ELR (cell line): ENCODE measurements around the gene INSIG1.

Experiments used
- DNase-seq: peaks from one replicate; pipeline ENCODE4 v3.0.0-alpha.2; 2015; ENCODE audit warnings: low read depth

The INSIG1 gene

DNA sequence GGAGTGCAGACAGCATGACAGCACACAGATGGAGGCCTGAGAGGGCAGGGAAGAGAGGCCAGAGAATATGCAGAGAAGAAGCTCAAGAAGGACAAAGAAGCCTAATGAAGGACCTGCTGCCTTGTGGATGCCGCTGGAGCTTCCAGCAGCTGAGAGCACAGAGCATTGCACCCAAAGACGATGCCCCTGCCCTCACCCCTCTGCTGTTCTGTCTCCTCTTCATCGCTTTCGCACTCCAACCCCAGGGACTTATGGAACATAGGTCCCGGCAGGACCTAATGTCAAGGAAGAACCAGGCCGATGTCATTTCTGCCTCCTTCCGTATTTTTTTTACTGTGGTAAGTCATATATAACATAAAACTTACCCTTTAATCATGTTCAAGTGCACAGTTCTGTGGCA is 12.3 kb upstream of the INSIG1 start:
- DNase-seq = no peak

DNA sequence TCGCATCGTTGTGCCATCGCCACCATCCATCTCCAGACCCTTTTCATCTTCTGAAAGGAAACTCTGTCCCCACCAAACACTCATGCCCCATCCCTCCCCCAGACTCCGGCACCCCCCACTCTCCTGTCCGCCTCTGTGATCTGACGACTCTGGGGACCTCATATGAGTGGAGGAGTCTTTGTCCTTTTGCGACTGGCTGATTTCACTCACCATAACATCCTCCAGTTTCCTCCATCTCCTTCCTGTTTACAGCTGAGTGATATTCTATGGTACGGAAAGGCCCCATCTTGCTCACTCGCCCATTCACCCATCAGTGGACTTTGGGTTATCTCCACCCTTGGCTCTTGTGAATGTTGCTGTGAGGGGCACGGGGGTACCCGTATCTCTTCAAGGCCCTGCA is 11.8 kb upstream of the INSIG1 start:
- no peak for DNase-seq

- DNase-seq = no peak
Observed at GRCh38 chr7:155286686-155287085, 11.0 kb upstream of the INSIG1 start.

DNA sequence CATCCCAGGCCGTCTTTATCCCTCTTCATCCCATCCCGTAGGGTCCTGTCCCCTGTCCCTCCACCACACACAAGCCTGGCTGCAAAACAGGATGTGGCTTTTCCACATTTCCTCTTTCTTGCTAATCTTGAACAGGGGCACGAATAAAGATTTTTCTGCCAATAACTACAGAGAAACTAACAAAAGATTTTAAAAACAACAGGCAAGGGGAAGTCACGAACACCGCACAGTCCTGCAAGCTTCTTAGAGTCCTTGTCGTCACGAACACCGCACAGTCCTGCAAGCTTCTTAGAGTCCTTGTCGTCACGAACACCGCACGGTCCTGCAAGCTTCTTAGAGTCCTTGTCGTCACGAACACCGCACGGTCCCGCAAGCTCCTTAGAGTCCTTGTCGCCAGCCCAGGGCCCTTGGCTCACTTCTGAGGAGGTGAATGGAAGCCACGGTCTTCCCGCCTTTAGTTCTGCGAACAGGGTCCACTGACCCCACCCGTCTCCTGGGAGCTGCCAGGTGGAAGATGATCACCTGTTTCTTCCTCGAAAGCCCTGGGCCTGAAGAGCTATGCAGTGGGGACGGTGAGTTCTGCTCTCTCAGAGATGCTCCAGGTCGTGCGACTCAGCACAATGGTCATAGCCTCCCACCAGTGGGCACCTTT is 10.3 kb upstream of the INSIG1 start:
- DNase-seq = no peak

- DNase-seq = no peak
Observed at GRCh38 chr7:155288055-155288454, 9.6 kb upstream of the INSIG1 start.

- DNase-seq = no peak
Observed at GRCh38 chr7:155289107-155289506, 8.6 kb upstream of the INSIG1 start.

- DNase-seq = no peak
Observed at GRCh38 chr7:155289949-155290501, 7.7 kb upstream of the INSIG1 start.

GRCh38 chr7:155291045-155291530 is 6.6 kb upstream of the INSIG1 start:
- DNase-seq = peak; percentile 88

DNA sequence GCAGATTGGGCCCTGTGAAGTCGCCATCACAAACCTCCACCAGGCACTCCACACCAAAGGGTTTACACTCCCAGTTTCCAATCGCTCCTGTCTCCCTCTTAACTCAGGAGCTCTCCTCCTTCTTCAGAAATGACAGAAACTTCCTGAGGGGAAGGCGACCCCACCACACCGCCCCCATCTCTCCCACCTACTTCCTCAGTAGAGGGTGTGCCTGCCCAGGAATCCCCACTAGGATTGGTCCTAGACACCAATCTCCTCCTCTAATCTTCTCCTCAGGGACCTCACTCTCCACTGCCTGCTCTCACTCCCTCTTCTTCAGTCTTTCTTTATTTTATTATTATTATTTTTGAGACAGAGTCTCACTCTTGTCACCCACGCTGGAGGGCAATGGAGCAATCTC is 5.9 kb upstream of the INSIG1 start:
- no peak for DNase-seq

DNA sequence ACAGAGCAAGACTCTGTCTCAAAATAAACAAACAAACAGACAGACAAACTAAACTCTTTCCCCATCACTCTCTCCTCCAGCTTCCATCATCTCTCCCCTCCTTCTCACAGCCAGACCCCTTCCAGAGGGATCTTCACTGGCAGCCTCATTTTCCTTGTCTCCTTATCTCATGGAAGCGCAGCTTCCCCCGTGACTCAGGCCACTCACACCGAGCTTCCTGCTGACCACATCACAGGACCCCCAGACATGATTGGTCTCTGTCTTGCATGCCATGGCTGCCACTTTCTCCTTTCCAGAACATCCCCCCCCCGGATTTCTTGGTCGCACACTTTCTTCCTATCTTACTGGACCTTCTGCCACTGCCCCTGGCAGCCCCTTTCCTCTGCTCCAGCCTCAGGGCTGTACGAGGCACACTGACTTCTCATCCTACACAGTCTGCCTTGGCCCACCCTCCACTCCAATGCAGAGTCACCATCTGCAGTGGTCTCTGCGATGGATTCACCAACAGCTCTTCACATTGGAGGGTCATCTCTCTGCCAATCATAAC is 4.9 kb upstream of the INSIG1 start:
- peak; percentile 7 for DNase-seq

DNA sequence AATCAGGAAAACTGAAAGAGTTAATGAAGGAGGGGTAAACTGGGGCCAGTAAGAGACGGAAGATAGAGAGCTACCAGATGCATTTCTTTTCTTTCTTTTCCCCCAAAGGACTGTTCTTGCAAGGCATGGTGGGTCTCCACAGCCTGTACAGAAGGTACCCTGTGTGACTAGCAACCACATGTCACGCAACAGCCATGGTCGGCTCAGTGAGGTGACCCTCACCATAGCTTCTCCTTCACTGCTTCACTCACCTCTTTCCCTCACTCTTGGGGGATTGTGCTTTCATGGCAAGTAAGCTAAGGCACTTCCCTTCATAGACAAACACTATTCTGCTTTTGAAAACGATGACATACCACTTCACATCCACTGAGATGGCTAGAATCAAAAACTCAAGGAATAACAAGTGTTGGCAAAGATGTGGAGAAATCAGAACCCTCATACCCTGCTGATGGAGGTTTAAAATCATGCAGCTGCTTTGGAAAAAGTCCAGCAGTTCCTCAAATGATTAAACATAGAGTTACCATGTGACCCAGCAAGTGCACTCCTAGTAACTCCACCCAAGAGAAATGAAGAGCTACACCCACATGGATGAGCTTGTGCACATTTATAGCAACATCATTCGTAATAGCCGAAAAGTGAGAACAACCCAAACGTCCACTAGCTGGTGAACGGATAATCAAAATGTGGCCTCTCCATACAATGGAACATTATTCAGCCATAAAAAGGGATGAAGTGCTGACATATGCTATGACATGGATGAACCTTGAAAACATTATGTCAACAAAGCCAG is 3.8 kb upstream of the INSIG1 start:
- no peak for DNase-seq

DNA sequence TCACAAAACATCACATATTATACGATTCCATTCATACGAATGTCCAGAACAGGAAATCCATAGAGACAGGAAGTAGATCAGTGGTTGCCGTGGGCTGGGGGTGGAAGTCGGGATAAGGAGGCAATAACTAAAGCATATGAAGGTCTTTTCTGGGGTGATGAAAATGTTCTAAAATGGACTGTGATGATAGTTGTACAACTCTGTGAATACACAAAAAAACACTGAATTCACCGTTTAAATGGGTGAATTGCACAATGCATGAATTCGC is 3.2 kb upstream of the INSIG1 start:
- no peak for DNase-seq

- no peak for DNase-seq
Observed at GRCh38 chr7:155295511-155295910, 2.2 kb upstream of the INSIG1 start.

DNA sequence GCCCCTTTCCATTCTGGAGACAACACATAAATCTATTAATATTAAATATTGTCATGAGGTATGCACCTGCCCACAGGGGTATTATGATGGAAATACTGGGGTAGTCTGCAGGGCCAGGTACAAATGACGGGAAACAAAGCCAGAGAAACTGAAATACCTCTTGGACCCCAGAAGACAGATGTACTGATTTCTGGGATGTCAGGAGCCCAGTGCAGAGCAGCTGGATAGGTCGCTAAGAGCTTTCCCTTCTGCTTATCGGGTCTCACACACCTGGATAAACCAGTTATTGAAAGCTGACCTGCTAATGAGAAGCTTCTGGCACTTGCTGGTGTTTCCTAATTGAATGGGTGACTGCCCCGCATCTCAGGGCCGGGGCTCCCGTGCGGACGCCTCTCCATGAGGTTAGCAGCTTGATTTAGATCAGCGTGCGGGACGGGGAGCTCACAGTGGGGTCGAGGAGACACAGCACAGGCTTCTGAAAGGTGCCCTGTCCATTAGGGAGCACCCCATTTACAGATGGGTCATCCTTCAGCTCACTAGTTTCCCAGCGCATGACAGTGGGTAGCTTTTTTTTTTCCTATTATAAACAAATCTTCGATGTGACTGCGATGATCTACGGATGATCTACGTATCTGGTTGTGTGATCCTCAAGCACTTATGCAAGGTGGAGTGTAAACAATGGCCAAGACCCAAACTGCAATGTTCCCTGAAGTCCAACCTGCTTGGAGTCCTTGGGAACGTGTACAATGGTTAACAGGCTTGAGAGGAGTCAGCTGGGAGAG is 1.5 kb upstream of the INSIG1 start:
- DNase-seq = no peak

DNA sequence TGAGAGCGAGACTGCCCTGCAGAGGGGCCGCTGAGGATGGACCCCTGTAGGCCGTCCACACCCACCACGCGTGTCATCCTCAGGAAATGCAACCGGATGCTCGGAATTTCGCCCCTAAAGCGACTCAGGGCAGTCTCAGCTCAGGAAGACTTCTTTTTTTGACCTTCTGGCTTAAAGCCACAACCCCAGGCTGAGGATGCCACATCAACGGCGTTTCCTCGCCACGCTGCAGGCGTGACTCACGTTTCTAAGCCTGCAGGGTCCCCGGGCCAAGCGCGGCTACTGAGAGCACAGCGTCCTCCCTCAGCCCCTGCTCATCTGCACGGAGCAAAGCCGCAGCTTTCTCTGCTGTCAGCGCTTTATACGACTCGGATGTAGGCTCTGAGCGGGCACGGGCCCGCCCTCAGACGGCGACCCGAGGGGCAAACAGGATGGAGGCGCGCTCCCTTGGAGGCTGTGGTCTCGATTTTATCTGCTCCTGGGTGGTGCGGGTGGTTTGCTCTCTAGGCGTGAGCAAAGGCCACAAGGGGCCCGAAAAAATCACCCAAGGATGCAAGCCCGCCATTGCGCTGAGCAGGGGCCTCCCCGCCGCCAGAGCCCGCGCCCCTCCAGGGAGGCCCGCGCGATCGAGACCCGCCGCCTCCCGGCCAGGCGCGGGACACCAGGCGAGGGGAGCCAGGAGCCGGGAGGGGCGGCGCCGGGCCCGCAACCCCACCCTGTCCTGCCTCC is 726 bp upstream of the INSIG1 start:
- DNase-seq = peak; percentile 91

DNA sequence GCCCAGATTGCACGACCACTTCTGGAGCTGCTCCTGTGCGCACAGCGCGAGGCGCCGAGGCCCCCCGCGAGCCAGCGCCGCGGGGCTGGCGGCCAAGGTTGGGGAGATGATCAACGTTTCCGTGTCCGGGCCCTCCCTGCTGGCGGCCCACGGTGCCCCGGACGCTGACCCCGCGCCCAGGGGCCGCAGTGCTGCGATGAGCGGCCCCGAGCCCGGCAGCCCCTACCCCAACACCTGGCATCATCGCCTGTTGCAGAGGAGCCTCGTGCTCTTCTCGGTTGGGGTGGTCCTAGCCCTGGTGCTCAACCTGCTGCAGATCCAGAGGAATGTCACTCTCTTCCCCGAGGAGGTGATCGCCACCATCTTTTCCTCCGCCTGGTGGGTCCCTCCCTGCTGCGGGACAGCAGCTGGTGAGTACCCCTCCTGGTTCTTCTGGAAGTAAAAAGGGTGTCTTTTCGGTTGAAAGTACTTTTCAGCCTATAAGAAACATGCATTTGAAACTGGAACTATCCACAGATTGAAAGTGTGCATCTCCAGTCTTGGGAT is 683 bp downstream of the INSIG1 start:
- DNase-seq = no peak

DNA sequence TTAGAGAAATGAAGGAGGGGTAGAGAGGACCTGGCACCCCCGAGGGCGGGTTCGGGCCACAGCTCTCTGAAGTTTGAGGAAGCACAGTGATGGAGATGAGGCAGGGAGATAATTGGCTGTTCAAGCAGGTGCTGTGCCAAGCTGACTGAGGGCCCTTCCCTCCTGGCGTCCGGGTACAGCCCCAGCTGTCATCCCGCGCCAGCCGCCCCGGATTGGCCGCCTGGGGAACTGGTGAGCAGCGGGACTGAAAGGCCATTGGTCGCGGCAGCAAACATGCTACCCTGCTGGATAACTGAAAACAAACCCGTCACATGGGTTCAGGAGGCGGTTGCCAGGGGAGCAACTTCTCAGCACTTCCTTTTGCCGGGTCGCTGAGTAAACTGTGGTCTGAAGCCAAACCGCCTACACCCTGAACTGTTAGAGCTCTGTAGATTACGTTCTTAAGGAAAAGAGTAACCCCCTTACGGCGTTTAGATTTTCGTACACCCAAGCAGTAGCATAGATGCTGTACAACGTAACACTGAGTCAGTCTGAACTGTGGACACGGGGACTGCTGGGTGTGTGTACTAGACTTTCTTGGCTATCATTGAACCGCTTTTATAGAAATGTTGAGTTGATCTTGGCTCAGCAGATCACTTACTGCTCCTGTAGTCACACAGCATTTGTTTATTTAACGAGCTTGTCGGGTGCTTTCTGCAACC is 1.3 kb downstream of the INSIG1 start:
- DNase-seq = peak; percentile 95

DNA sequence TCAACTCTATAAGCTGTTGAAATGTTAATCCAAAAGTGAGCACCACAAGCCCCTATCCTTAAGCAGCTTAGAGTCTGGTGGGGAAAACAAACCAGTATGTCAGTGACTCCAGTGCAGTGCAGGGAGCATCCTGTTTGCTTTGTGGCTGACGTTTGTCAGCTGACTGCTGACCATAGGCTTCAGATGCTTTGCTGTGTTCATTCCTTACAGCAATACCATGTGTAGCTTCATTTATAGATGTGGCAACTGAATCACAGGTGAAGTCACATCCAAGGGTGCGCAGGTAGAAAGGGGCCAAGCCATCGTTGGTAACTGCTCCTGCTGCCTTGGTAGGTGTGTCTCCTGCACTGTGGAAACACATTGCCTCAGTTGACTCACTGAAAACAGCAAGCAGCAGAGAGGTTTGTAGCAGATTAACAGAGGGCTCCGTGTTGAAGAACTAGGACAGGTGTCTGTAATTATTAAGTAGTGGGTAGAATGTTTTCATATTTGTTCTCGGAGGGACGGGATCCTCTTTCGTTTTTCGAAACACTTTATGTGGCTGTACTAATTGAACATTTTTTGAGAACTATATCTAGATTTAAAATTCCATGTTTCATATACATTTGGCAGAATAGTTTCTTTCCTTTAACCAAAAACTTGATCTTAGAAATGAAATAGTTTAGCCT is 2.0 kb downstream of the INSIG1 start:
- DNase-seq = peak; percentile 51

DNA sequence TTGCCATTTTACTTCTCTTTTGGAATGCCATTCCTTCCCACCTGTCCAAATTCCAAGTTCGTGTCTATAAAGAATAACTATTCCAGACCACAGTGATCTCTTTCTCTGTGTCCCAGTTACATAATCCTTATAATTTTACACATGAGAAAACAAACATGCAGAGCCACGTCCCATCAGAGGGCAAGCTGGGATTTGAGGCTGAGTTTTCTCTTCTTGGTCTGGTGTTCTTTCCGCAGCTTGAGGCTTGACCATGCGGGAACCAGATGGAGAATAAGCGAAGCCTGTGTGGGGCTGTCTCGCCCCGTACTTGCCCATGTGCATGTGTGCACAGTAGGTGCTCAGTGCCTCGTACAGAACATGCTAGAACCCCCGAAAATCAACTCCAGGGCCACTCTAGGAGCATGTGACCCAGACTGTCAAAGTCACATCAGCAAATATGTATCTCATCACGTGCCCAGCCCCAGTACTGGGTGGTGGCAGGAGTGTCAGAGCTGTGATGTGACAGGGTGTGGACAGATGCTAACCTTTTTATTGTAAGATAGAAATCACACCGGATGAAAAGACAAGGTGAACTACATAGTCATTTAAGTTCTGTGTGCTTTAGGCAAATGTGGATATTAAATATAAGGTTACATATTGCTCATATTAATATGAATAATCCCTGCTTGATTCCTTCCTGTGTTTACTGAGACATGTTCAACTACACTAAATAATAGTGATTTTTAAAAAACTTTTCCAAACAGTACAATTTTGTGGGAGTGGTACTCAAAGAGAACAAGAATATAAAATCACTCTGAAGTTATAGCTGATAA is 3.2 kb downstream of the INSIG1 start:
- no peak for DNase-seq
